Neural progenitor cell (in vitro differentiated cells): ENCODE measurements around the gene TOGARAM2. TPM values are rescaled to one million over a fixed set of nuclear protein-coding genes. Genes with fewer than 3 reads are reported as not detected.

ENCODE experiments used
- DNase-seq: peaks from one replicate; pipeline ENCODE4 v3.0.0-alpha.2; 2016; ENCODE audit warnings: low spot score
- H2AFZ ChIP-seq: fragments of 200-600 bp; sonication (generic); replicated peaks from 2 replicates; pipeline ENCODE4 v1.6.1; 2016; ENCODE audit warnings: antibody characterized with exemption
- H3F3A ChIP-seq: fragments of 200-600 bp; sonication (generic); 2 replicates; pipeline ENCODE4 v1.6.1; 2016; ENCODE audit warnings: antibody characterized with exemption, low read depth
- H3K27ac ChIP-seq: fragments of 200-600 bp; sonication (generic); 2 replicates; pipeline ENCODE4 v1.5.1; 2016; ENCODE audit warnings: mild to moderate bottlenecking
- H3K27me3 ChIP-seq: fragments of 200-600 bp; sonication (generic); 2 replicates; pipeline ENCODE4 v1.6.1; 2016; ENCODE audit warnings: mild to moderate bottlenecking, moderate library complexity
- H3K36me3 ChIP-seq: fragments of 200-600 bp; sonication (generic); 2 replicates; pipeline ENCODE4 v1.5.1; 2016
- H3K4me1 ChIP-seq: fragments of 200-600 bp; sonication (generic); 2 replicates; pipeline ENCODE4 v1.6.1; 2016; ENCODE audit warnings: mixed run types
- H3K4me2 ChIP-seq: fragments of 200-600 bp; sonication (generic); 2 replicates; pipeline ENCODE4 v1.6.1; 2016
- H3K4me3 ChIP-seq: fragments of 200-600 bp; sonication (generic); 2 replicates; pipeline ENCODE4 v1.5.1; 2016
- H3K79me2 ChIP-seq: fragments of 200-600 bp; sonication (generic); 2 replicates; pipeline ENCODE4 v1.6.1; 2016; ENCODE audit warnings: low read depth
- H3K9ac ChIP-seq: fragments of 200-600 bp; sonication (generic); 2 replicates; pipeline ENCODE4 v1.6.1; 2016
- H3K9me3 ChIP-seq: fragments of 200-600 bp; sonication (generic); 2 replicates; pipeline ENCODE4 v1.5.1; 2016; ENCODE audit warnings: low read depth
- H4K20me1 ChIP-seq: fragments of 200-600 bp; sonication (generic); 2 replicates; pipeline ENCODE4 v1.6.1; 2016; ENCODE audit warnings: low read depth
- H3K27ac Mint-ChIP-seq: 3 replicates; pipeline ENCODE4 v1.8.0; 2021; ENCODE audit warnings: mixed read lengths
- H3K27me3 Mint-ChIP-seq: 2 replicates; pipeline ENCODE4 v1.8.0; 2022; ENCODE audit warnings: low read depth, mild to moderate bottlenecking, inconsistent platforms, moderate library complexity, mixed read lengths; ENCODE audit not compliant: insufficient read depth
- H3K36me3 Mint-ChIP-seq: 3 replicates; pipeline ENCODE4 v1.8.0; 2021; ENCODE audit warnings: mixed read lengths
- H3K4me1 Mint-ChIP-seq: 3 replicates; pipeline ENCODE4 v1.8.0; 2021; ENCODE audit warnings: mixed read lengths
- H3K4me3 Mint-ChIP-seq: 3 replicates; pipeline ENCODE4 v1.8.0; 2021; ENCODE audit warnings: mild to moderate bottlenecking, moderate library complexity, mixed read lengths
- H3K9me3 Mint-ChIP-seq: 3 replicates; pipeline ENCODE4 v1.8.0; 2020; ENCODE audit warnings: mixed read lengths
- CTCF ChIP-seq: fragments of 200-600 bp; sonication (generic); IDR thresholded peaks from 2 replicates; pipeline ENCODE4 v1.5.1; 2017; ENCODE audit warnings: antibody characterized with exemption, mild to moderate bottlenecking
- EZH2 ChIP-seq: fragments of 200-600 bp; sonication (generic); IDR thresholded peaks from 2 replicates; pipeline ENCODE4 v1.6.1; 2017; ENCODE audit warnings: antibody characterized with exemption, mild to moderate bottlenecking, moderate library complexity
- EZH2phosphoT487 ChIP-seq: fragments of 200-600 bp; sonication (generic); IDR thresholded peaks from 2 replicates; pipeline ENCODE4 v1.6.1; 2017; ENCODE audit warnings: antibody characterized with exemption
- total RNA-seq: library from RNA; depleted of rRNA; stranded (reverse); fragments of >200 nt; gene quantifications from 2 replicates; pipeline ENCODE4 v1.2.3, GENCODE V29; 2015; ENCODE audit warnings: low replicate concordance

The TOGARAM2 gene
- total RNA-seq, 1 donor from 2014 or later: 0.04 TPM

GRCh38 chr2:29014331-29014730, 33.2 kb downstream of the TOGARAM2 start:
- H4K20me1 ChIP-seq: no peaks in the 10 kb centered on the region
- H3K79me2 ChIP-seq: no peaks in the 10 kb centered on the region
- no peaks in the 10 kb centered on the region for H3K9me3 Mint-ChIP-seq
- no peak overlapping the region for H3K4me3 ChIP-seq
- no peaks in the 10 kb centered on the region for H3K36me3 Mint-ChIP-seq
- H3K27me3 Mint-ChIP-seq: peaks cover 8% of the 10 kb centered on the region
- TF ChIP-seq EZH2 (no peak), CTCF (no peak), EZH2phosphoT487 (no peak)
- H3K27me3 ChIP-seq: no peaks in the 10 kb centered on the region
- H3K9ac ChIP-seq: no peak overlapping the region
- H3K4me2 ChIP-seq: no peak overlapping the region
- no peak overlapping the region for H3K27ac Mint-ChIP-seq
- peaks cover 2% of the 10 kb centered on the region for H3F3A ChIP-seq
- DNase-seq: no peak
- H3K4me3 Mint-ChIP-seq: no peak overlapping the region
- peaks cover 18% of the 10 kb centered on the region for H3K4me1 ChIP-seq
- no peak overlapping the region for H3K27ac ChIP-seq
- no peaks in the 10 kb centered on the region for H3K36me3 ChIP-seq
- H3K4me1 Mint-ChIP-seq: peaks cover 35% of the 10 kb centered on the region
- no peak overlapping the region for H2AFZ ChIP-seq
- H3K9me3 ChIP-seq: no peaks in the 10 kb centered on the region

GRCh38 chr2:29014811-29015421, 33.8 kb downstream of the TOGARAM2 start:
- H4K20me1 ChIP-seq: no peaks in the 10 kb centered on the region
- Mint-ChIP-seq H3K27me3 (peaks cover 8% of the 10 kb centered on the region), H3K36me3 (no peaks in the 10 kb centered on the region), H3K9me3 (no peaks in the 10 kb centered on the region), H3K27ac (peak overlapping the region; percentile 3), H3K4me1 (peaks cover 37% of the 10 kb centered on the region), H3K4me3 (no peak overlapping the region)
- H3K4me2 ChIP-seq: no peak overlapping the region
- H3K27ac ChIP-seq: no peak overlapping the region
- no peak overlapping the region for H3K4me3 ChIP-seq
- H3K9ac ChIP-seq: no peak overlapping the region
- peaks cover 24% of the 10 kb centered on the region for H3K4me1 ChIP-seq
- no peak for DNase-seq
- no peaks in the 10 kb centered on the region for H3K79me2 ChIP-seq
- no peaks in the 10 kb centered on the region for H3K9me3 ChIP-seq
- no peak for TF ChIP-seq EZH2
- TF ChIP-seq CTCF: no peak
- TF ChIP-seq EZH2phosphoT487: no peak
- H3F3A ChIP-seq: peaks cover 7% of the 10 kb centered on the region
- H3K27me3 ChIP-seq: no peaks in the 10 kb centered on the region
- H2AFZ ChIP-seq: no peak overlapping the region
- H3K36me3 ChIP-seq: no peaks in the 10 kb centered on the region

GRCh38 chr2:29015701-29016470, 34.8 kb downstream of the TOGARAM2 start:
- Histone ChIP-seq H3K4me1 (peaks cover 32% of the 10 kb centered on the region), H3K27me3 (no peaks in the 10 kb centered on the region), H3K9me3 (no peaks in the 10 kb centered on the region), H3K79me2 (no peaks in the 10 kb centered on the region), H3K27ac (no peak overlapping the region), H3K4me3 (no peak overlapping the region), H3F3A (peaks cover 17% of the 10 kb centered on the region), H3K9ac (no peak overlapping the region), H2AFZ (no peak overlapping the region), H3K4me2 (no peak overlapping the region), H4K20me1 (no peaks in the 10 kb centered on the region), H3K36me3 (no peaks in the 10 kb centered on the region)
- Mint-ChIP-seq H3K36me3 (no peaks in the 10 kb centered on the region), H3K9me3 (no peaks in the 10 kb centered on the region), H3K4me1 (peaks cover 39% of the 10 kb centered on the region), H3K4me3 (no peak overlapping the region), H3K27ac (peak overlapping the region; percentile 48), H3K27me3 (peaks cover 8% of the 10 kb centered on the region)
- no peak for TF ChIP-seq EZH2
- no peak for TF ChIP-seq EZH2phosphoT487
- no peak for TF ChIP-seq CTCF
- DNase-seq: no peak
